NCI-H1694 treated with DMSO at 0.1 percent for 48 hours (cell line): ENCODE measurements around the gene NONO.
"Not testable (repeated sequence)": the region's sequence is repeated elsewhere in the genome, so short reads cannot be mapped to it uniquely, and the experiment has no call there.

ENCODE experiments used
- DNase-seq: peaks from one replicate; lab custom pipeline; 2025; lab: John Stamatoyannopoulos, UW

Gene NONO

DNA sequence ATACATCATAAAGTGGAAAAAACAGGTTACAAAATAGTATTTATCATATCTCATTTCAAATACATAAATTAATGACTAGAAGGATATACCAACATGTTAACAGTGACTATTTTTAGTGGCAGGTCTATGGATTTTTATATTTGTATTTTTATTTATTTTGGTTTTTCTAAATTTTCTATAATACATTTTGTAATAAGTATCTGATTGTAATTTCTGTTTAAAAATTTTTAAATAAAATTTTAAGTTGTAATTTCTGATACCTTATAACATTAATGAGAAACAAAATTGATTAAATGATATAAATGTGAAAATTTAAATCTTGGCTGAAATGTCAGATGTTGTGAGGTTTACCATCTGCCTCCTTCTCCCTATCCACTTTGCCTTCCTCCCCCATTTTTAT, 2.5 kb downstream of the NONO start:
- DNase-seq: no peak

DNA sequence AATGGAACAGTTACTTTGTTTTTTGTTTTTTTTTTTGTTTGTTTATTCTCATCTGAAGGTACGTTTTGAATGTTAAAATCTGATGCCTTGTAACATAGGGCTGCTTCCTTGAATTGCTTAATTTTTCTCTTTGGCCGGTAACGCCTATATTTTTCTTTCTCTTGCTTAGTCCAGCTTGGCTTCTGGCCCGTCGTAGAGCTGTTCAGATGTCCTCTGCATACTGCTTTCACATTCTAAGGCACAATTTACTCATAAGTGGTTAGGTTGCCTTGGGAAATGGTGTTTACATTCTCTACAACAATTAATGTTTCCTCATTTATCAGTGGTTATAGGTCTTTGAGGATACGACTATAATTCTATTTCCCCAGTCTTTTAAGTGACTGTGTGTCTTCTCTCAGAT, 7.9 kb downstream of the NONO start:
- DNase-seq: no peak

DNA sequence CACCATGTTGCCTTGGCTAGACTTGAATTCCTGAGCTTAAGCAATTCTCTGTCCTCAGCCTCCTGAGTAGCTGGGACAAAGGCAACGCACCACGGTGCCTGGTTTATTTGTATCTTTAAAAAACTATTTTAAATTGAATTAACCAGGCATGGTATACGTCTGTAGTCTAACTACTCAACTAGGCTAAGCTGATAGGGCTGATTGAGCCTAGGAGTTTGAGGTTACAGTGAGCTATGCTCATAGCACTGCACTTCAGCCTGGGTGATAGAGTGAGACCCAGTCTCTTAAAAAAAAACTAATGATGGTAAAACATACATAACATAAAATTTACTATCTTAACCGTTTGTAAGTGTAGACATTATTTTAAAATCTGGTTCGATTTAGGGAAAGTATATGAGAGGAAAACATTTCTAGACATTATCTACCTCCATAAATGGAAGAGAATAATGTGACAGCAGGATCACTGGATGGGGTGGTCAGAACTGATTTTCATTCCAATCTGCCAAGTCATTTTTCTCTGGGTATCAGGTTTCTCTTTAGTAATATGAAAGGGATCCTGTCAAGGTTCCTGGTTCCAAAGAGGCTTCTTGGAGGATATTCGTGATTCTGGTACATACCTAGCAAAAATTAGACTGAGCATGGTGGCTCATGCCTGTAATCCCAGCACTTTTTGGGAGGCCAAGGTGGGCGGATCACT, 9.4 kb downstream of the NONO start:
- DNase-seq: no peak

DNA sequence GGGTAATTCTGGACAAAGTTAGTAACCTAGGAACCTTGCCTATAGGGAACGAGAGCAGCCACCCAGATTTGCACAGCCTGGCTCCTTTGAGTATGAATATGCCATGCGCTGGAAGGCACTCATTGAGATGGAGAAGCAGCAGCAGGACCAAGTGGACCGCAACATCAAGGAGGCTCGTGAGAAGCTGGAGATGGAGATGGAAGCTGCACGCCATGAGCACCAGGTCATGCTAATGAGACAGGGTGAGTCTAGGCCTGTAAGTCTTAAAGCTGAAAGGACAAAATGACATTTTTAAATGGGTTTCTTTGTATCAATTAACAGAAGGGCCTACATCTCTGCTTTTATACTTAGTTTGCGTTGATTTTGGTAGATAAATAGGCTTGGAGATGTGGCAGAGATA, 13.4 kb downstream of the NONO start:
- no peak for DNase-seq

DNA sequence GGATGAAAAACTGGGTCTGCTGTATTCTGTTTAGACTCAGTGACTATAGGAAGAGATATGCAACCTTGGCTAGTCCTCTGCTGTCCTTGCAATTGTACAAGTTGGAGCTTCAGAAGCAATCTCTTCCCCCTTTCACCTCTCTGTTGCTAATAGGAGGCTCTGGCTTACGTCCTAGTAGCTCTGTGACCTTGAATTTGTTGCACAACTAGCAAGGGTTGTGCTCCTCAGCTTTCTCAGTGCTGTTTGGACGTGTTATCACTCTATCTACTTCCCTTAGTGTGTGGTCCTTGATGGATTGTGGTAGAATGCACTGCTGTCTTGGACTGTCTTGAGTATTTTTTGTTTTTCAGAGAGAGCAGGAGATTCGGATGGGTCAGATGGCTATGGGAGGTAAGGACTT, 14.7 kb downstream of the NONO start:
- DNase-seq: no peak

DNA sequence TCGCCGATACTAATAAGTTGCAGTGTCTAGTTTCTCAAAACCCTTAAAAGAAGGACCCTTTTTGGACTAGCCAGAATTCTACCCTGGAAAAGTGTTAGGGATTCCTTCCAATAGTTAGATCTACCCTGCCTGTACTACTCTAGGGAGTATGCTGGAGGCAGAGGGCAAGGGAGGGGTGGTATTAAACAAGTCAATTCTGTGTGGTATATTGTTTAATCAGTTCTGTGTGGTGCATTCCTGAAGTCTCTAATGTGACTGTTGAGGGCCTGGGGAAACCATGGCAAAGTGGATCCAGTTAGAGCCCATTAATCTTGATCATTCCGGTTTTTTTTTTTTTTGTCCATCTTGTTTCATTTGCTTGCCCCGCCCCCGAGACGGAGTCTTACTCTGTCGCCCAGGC, 16.6 kb downstream of the NONO start:
- not testable (repeated sequence) for DNase-seq

GRCh38 chrX:71300495-71300894, 17.1 kb downstream of the NONO start:
- not testable (repeated sequence) for DNase-seq

- no peak for DNase-seq
Observed at GRCh38 chrX:71301195-71301924, 17.9 kb downstream of the NONO start, which contains the start of gene ITGB1BP2. ITGB1BP2 (plus strand) TSS chrX:71301750; CDS start chrX:71301807, 57 bp downstream.

- no peak for DNase-seq
Observed at GRCh38 chrX:71302461-71303213, 19.2 kb downstream of the NONO start.

GRCh38 chrX:71304561-71304960, 21.1 kb downstream of the NONO start:
- DNase-seq: no peak

GRCh38 chrX:71315917-71316316, 32.5 kb downstream of the NONO start:
- DNase-seq: no peak

DNA sequence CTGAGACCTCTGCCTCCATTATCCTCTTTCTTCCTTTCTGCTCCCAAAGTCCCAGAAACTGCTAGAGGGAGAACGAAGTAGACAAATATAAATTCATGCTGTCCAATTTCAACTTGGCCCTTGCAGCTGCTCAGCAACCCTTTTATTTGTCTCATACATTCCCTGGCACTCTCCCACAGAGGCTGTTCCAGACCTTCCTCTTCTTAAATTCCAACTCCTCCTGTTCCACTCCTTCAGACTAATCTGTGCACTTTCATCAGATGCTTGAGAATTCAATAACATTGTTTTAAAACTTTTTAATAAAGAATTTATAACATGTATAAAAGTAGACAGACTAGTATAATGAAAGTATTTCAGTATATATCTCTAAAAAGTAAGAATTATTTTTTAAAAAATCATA, 33.5 kb downstream of the NONO start:
- not testable (repeated sequence) for DNase-seq

DNA sequence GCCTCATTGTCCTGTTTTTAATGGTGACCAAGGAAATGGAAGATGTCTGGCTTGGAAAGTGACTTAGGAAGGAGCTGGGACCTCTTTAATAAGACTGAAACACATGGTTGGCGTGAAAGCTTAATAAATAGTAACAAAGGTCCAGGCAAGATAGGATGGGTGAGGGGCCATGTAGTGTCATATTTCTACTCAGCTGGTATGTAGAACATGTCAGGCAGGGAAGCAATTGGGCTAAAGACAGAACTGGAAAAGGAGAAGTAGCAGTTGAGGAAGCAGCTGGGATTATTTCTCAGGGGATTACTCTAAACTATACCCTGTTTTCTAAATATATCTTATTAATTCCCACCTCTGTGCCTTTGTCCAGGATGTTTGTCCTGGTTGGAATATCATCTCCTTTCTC, 36.7 kb downstream of the NONO start:
- DNase-seq: no peak

DNA sequence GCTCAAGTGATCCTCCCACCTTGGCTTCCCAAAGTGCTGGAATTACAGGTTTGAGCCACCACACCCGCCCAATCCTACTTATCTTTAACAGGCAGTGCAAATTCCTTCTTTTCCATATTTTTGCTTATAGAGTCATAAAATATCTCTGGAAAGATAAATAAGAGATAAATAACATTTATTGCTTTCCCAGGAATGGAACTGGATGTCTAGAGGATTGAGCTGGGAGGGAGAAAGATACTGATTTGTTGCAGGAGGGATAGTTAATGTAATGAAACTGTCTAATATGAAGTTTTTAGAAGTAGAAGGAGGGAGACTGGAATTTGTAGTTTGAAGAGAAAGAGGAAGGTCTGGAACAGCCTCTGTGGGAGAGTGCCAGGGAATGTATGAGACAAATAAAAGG, 38.3 kb downstream of the NONO start:
- no peak for DNase-seq

- not testable (repeated sequence) for DNase-seq
Observed at GRCh38 chrX:71324452-71324851, 41.0 kb downstream of the NONO start.

GRCh38 chrX:71326394-71326793, 43.0 kb downstream of the NONO start:
- DNase-seq: no peak

DNA sequence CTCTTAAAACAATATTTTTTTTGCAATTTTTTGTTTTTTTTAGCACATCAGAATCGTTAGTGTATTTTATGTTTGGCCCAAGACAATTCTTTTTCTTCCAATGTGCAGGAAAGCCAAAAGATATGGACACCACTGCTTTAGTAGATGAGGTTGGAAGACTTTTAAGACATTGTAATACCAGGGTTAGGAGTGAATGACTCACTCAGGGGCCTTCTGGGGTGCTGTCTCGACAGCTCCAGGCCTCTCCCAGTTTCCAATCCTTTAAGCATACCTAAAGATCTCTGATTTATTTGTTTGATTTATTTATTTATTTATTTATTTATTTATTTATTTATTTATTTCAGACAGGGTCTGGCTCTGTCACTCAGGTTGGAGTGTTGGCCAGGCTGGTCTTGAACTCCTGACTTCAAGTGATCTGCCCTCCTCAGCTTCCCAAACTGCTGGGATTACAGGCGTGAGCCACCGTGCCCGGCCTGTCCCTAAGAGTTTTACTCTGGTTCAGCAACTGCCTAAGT, 65.8 kb downstream of the NONO start:
- not testable (repeated sequence) for DNase-seq

DNA sequence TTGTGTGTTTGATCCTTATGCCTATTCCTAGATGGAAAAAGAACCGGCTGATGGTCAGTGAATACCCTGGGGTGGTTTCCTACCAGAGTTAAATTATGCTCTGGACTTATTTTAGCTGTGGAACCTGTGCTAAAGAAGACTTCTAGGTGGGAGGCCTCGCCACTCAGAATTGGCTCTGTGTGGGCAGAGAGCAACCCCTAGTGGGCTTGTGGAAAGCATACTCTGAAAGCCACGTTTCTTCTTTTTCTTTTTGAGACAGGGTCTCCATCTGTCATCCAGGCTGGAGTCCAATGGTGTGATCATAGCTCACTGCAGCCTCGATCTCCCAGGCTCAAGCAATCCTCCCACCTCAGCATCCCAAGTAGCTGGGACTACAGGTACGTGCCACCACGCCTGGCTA, 66.4 kb downstream of the NONO start:
- DNase-seq: not testable (repeated sequence)
